Skeletal muscle tissue (tissue), 4 donors: ENCODE measurements around the gene TARS2. TPM values are rescaled to one million over a fixed set of nuclear protein-coding genes. Genes with fewer than 3 reads are reported as not detected.

Source experiments
- H3K27ac ChIP-seq: one replicate; pipeline ENCODE4 v1.7.0; 2013; ENCODE audit warnings: mild to moderate bottlenecking, low read depth, low read length, inconsistent platforms
- H3K27me3 ChIP-seq, 3 donors: one replicate each; pipeline ENCODE4 v1.7.0; 2013; ENCODE audit warnings: low read length in 3 of 3; ENCODE audit not compliant: control insufficient read depth in 3 of 3, insufficient read depth in 3 of 3
- H3K36me3 ChIP-seq, 3 donors: one replicate each; pipeline ENCODE4 v1.7.0; 2013; ENCODE audit warnings: low read length in 3 of 3; ENCODE audit not compliant: control insufficient read depth in 3 of 3, insufficient read depth in 3 of 3
- H3K4me1 ChIP-seq, 3 donors: one replicate each; pipeline ENCODE4 v1.7.0; 2013; ENCODE audit warnings: low read length in 3 of 3, mild to moderate bottlenecking in 3 of 3; ENCODE audit not compliant: control insufficient read depth in 3 of 3, insufficient read depth in 3 of 3
- H3K4me3 ChIP-seq, 3 donors: one replicate each; pipeline ENCODE4 v1.7.0; 2013; ENCODE audit warnings: low read length in 3 of 3
- H3K9ac ChIP-seq, 3 donors: one replicate each; pipeline ENCODE4 v1.7.0; 2013; ENCODE audit warnings: low read length in 3 of 3, mild to moderate bottlenecking in 3 of 3, moderate library complexity in 2 of 3, low read depth in 1 of 3
- H3K9me3 ChIP-seq, 3 donors: one replicate each; pipeline ENCODE4 v1.7.0; 2013; ENCODE audit warnings: low read length in 3 of 3; ENCODE audit not compliant: control insufficient read depth in 3 of 3
- total RNA-seq: library from RNA; depleted of rRNA; stranded (reverse); fragments of >200 nt; gene quantifications from one replicate; pipeline ENCODE4 v1.2.3, GENCODE V29; 2014
- donor health status: Osteomylitis.

TARS2 gene
- total RNA-seq, 1 donor from 2014 or later: 21.4 TPM

DNA sequence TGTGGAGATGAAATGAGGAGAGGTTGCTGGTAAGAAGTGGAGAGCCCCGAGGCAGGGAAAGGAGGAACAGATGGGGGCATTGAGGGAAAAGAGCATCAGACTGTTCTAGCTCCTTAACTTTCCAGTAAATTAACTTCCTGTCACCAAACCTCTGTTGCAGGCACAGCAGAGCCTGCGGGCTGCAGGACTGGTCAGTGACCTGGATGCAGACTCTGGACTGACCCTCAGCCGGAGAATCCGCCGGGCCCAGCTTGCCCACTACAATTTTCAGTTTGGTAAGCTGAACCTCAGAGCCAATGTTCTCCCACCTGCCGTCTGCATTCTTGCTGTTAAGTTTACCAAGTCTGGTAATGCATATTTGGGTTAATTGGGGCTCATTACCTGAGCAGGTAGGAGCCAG, 18.2 kb downstream of the TARS2 start:
- H3K4me3 ChIP-seq: no peak overlapping the region
- H3K9me3 ChIP-seq: no peaks in the 10 kb centered on the region
- H3K9ac ChIP-seq: no peak overlapping the region
- no peaks in the 10 kb centered on the region for H3K27me3 ChIP-seq
- H3K4me1 ChIP-seq: peaks cover 3 to 14% (median 13%) of the 10 kb centered on the region in 3 donors
- peaks cover 36 to 38% (median 38%) of the 10 kb centered on the region in 3 donors for H3K36me3 ChIP-seq
- H3K27ac ChIP-seq: no peak overlapping the region

DNA sequence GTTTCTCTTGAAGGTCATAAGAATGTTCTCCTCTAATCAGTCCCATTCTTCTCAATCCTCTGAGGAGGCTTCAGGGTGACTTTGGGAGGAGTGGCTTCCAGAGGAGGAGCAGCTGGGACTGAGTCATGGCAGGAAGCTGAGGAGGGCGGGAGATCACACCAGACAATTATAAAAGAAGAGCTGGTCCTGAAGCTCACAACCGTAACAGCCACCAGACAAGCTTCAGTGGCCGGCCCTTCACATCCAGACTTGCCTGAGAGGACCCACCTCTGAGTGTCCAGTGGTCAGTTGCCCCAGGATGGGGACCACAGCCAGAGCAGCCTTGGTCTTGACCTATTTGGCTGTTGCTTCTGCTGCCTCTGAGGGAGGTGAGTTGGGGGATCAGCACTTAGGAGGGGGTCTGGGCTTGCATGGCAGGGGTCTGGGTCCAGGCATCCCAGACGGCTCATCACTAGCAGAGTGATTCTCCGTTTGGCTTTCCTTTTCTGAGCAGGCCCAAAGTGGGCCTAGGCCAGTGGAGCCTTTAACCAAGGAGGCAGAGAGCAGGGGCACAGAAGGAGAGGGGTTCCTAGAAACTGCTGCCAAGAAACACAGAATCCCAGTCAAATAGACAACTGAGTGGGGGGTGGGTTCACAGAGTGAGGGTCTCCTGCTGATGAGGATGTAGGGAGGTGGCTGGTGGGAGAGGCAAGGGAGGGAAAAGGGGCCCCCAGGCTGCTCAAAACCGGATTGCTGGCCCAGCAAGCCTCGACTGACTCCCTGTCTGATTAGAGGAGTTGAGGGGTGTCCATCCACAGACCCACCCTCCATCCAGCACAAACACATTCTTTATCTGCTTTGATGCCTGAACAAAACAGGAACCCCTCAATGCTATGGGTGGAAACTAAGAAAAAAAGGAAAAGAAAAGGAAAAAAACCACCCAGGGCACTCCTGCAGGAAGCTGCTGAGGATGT, 21.0 kb downstream of the TARS2 start, which contains the start of gene ECM1:
Gene ECM1, plus strand, starts transcription at position 198 of the 953 bp plus-strand sequence. Its CDS starts 101 bp downstream, at position 299.
- Histone ChIP-seq H3K4me3 (peak within 1 kb of the TSS in 2 of 3 donors; percentile 57 to 67), H3K27me3 (no peaks in the 10 kb centered on the region), H3K36me3 (peaks cover 40 to 52% (median 51%) of the 10 kb centered on the region in 3 donors), H3K27ac (peak within 1 kb of the TSS; percentile 58), H3K9ac (peak within 1 kb of the TSS; percentile 24 to 70 (median 69)), H3K4me1 (peaks cover 3 to 14% (median 13%) of the 10 kb centered on the region in 3 donors), H3K9me3 (no peaks in the 10 kb centered on the region)

DNA sequence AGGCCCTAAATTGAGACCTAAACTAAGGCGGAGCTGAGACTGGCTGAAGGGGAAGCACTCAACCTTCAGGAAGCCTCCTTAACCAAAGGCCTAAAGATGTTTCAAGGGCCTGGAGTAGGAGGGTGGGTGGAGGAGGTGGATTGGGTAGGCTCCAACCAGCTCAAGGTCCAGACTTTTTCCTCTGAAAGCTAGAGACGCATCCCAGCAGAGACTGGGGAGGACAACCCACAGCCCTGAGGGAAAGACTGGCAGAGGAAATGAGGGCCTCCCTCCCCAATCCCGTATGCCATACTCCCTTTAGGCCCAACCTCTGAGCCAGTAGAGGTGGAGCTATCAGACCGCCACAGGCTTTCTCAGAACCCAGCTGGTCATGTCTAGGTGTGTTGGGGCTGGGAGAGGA, 21.8 kb downstream of the TARS2 start:
- H3K9ac ChIP-seq: peak overlapping the region; percentile 6 to 45 (median 36)
- no peaks in the 10 kb centered on the region for H3K27me3 ChIP-seq
- H3K4me1 ChIP-seq: peaks cover 3 to 14% (median 13%) of the 10 kb centered on the region in 3 donors
- no peaks in the 10 kb centered on the region for H3K9me3 ChIP-seq
- peaks cover 39 to 52% (median 49%) of the 10 kb centered on the region in 3 donors for H3K36me3 ChIP-seq
- H3K27ac ChIP-seq: no peak overlapping the region
- H3K4me3 ChIP-seq: peak overlapping the region in 2 of 3 donors; percentile 20 to 35

DNA sequence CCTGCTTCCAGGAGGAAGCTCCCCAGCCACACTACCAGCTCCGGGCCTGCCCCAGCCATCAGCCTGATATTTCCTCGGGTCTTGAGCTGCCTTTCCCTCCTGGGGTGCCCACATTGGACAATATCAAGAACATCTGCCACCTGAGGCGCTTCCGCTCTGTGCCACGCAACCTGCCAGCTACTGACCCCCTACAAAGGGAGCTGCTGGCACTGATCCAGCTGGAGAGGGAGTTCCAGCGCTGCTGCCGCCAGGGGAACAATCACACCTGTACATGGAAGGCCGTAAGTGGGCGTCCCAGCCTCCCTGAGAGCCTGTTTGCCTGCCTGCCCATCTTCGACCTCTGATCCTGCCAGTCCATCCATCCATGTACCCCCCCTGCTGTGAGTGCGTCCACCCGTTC, 24.3 kb downstream of the TARS2 start:
- Histone ChIP-seq H3K9ac (no peak overlapping the region), H3K4me1 (peaks cover 12 to 29% (median 17%) of the 10 kb centered on the region in 3 donors), H3K27ac (no peak overlapping the region), H3K4me3 (no peak overlapping the region), H3K9me3 (no peaks in the 10 kb centered on the region), H3K27me3 (no peaks in the 10 kb centered on the region), H3K36me3 (peaks cover 18 to 27% (median 23%) of the 10 kb centered on the region in 3 donors)

DNA sequence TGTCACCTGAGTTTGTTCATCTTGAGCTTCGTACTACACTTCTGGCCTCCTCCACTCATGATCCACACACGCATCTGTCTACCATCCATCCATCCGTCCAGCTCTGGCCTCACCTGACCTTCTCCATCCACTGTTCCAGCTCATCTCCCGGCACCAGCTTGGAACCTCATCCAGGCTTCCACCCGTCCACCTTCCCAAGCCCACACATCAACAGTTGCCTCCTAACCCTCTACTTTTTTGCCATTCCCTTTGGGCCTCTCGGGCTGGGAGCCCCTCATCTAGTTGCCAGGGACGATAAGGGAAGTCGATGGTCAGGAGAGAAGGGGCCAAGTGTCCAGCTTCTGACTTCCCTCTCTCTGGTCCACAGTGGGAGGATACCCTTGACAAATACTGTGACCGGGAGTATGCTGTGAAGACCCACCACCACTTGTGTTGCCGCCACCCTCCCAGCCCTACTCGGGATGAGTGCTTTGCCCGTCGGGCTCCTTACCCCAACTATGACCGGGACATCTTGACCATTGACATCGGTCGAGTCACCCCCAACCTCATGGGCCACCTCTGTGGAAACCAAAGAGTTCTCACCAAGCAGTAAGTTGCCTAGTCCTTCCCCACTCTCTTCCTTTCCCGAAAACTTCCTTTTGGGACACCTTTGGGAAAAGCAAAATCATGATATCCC, 24.9 kb downstream of the TARS2 start:
- peaks cover 12 to 31% (median 17%) of the 10 kb centered on the region in 3 donors for H3K4me1 ChIP-seq
- no peaks in the 10 kb centered on the region for H3K9me3 ChIP-seq
- no peak overlapping the region for H3K4me3 ChIP-seq
- no peak overlapping the region for H3K27ac ChIP-seq
- no peak overlapping the region for H3K9ac ChIP-seq
- peaks cover 14 to 22% (median 19%) of the 10 kb centered on the region in 3 donors for H3K36me3 ChIP-seq
- H3K27me3 ChIP-seq: no peaks in the 10 kb centered on the region

DNA sequence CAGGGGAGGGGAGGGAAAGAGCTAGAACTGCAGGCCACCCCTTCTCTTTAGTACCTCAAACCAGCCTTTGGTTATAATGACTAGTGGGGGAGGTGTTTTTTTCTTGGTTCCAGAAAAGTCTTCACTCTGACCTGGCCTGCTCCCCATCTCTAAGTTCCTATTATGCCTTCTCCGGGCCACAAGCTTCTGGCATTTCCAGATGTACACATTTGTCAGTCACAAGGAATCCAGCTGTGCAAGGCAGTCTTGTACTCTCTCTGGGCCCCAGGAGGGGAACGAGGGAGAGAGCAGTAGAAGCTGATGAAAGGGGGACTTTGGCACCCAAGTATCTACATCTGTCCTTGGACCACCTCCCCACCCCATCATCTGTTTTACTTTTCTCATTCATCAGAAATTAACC, 25.6 kb downstream of the TARS2 start:
- H3K9ac ChIP-seq: no peak overlapping the region
- H3K4me1 ChIP-seq: peaks cover 12 to 35% (median 13%) of the 10 kb centered on the region in 3 donors
- no peak overlapping the region for H3K4me3 ChIP-seq
- H3K27me3 ChIP-seq: no peaks in the 10 kb centered on the region
- H3K27ac ChIP-seq: no peak overlapping the region
- H3K36me3 ChIP-seq: peaks cover 14 to 20% (median 19%) of the 10 kb centered on the region in 3 donors
- no peaks in the 10 kb centered on the region for H3K9me3 ChIP-seq

DNA sequence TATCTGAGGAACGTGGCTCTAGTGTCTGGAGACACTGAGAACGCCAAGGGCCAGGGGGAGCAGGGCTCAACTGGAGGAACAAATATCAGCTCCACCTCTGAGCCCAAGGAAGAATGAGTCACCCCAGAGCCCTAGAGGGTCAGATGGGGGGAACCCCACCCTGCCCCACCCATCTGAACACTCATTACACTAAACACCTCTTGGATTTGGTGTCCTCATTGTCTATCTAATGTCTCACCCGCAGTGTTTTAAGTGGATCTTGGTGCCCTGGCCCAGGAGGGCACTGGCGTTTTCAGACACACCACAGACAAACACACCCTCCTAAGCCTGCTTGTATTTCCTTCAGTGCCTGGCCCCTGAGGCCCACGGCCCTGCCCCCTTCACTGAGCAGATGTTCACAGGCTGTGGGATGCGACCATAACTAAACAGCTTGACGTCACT, 26.2 kb downstream of the TARS2 start:
- Histone ChIP-seq H3K36me3 (peaks cover 14 to 20% (median 19%) of the 10 kb centered on the region in 3 donors), H3K9ac (no peak overlapping the region), H3K27ac (no peak overlapping the region), H3K27me3 (no peaks in the 10 kb centered on the region), H3K4me3 (no peak overlapping the region), H3K4me1 (peaks cover 9 to 32% (median 10%) of the 10 kb centered on the region in 3 donors), H3K9me3 (no peaks in the 10 kb centered on the region)

DNA sequence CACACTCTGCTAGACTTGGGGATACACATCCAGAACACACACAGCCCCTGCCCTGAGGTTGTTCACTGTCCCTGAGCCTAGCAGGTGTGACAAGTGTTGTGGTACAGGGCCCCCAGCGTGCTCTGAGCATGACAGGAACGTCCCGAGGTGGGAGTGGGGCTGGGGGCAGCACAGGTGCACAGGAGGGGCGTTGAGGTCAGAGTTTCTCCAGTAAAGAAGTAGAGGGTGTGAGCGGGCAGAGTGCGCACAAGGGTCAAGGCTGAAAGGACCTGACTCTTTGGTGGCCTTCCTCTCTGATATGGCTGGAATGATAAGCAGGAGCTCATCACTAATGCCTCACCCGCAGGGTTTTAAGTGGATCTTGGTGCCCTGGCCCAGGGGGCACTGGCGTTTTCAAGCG, 27.0 kb downstream of the TARS2 start:
- H3K9ac ChIP-seq: peak overlapping the region; percentile 92 to 96 (median 94)
- peak overlapping the region; percentile 93 for H3K27ac ChIP-seq
- H3K4me3 ChIP-seq: peak overlapping the region in 2 of 3 donors; percentile 71 to 95
- no peaks in the 10 kb centered on the region for H3K9me3 ChIP-seq
- H3K27me3 ChIP-seq: no peaks in the 10 kb centered on the region
- H3K36me3 ChIP-seq: peaks cover 14 to 20% (median 19%) of the 10 kb centered on the region in 3 donors
- peaks cover 6 to 26% (median 9%) of the 10 kb centered on the region in 3 donors for H3K4me1 ChIP-seq

DNA sequence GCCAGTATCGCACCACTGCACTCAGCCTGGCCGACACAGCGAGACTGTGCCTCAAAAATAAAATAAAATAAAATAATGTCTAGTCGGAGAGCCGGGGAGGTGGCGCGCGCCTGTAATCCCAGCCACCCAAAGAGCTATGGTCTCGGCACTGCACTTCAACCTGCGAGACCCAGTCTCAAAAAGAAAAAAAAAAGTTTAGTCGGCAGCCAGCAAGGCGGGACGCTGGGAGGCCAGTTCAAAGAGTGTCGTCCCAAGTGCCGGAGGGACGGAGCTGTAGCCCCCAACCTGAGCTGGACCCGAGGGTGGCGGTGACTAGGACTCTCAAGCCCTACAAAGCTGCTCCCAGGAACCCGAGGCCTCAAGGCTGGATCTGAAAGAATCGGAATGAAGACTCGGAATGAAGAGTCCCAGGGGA, 27.7 kb downstream of the TARS2 start:
- H3K4me3 ChIP-seq: peak overlapping the region; percentile 71 to 95 (median 93)
- no peaks in the 10 kb centered on the region for H3K27me3 ChIP-seq
- H3K27ac ChIP-seq: peak overlapping the region; percentile 93
- H3K36me3 ChIP-seq: peaks cover 10 to 20% (median 19%) of the 10 kb centered on the region in 3 donors
- H3K9ac ChIP-seq: peak overlapping the region; percentile 92 to 96 (median 94)
- H3K9me3 ChIP-seq: no peaks in the 10 kb centered on the region
- H3K4me1 ChIP-seq: peaks cover 4 to 24% (median 9%) of the 10 kb centered on the region in 3 donors
